Measurements from ENCODE around the gene FOLR1.
A peak's percentile ranks its signal among the peaks of the same experiment; 100 is the strongest.

Gene FOLR1

DNA sequence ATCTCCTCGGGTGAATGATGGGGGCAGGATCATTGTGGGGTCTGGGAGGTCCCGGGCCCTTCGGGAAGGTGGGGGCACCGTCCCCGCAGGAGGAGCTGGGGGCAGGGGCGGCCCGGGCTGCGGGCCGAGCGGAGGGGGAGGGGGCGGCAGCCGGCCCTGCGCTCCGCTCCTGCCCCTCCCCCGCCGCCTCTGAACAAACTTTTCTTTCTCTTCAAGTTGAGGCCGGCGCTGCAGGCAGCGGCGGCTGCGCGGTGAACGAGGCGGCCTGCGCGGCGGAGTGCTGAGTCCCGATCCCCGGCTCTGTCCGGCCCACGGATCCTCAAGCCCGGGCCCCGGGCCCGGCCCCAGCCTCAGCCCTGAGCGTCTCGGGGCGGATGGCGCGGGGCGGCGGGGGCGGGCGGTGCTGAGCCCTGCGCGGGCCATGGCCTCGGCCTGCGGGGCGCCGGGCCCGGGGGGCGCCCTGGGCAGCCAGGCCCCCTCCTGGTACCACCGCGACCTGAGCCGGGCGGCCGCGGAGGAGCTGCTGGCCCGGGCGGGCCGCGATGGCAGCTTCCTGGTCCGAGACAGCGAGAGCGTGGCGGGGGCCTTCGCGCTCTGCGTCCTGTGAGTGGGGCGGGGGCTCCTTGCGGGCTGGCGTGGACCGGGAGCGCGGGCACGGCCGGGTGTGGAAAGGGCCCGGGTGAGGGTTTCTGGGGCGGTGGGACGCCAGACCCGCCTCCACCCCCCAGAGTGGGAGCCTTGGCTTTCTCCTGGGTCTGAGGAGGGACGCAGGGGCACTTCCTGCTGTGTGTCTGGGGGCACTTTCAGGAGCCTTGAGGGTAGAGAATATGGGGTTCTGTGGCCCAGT is 32.8 kb downstream of the FOLR1 start, which contains the start of gene INPPL1:
Gene INPPL1 (plus strand): TSS at position 204 of the 847 bp plus-strand sequence. CDS start 218 bp downstream, at position 422.
- DNase-seq = peak in 1 of 2 donors; percentile 29

- peak in 1 of 2 donors; percentile 37 for DNase-seq
Observed at GRCh38 chr11:72225411-72225951, 33.5 kb downstream of the FOLR1 start.

GRCh38 chr11:72226701-72227100 is 34.8 kb downstream of the FOLR1 start:
- peak in 1 of 2 donors; percentile 5 for DNase-seq

DNA sequence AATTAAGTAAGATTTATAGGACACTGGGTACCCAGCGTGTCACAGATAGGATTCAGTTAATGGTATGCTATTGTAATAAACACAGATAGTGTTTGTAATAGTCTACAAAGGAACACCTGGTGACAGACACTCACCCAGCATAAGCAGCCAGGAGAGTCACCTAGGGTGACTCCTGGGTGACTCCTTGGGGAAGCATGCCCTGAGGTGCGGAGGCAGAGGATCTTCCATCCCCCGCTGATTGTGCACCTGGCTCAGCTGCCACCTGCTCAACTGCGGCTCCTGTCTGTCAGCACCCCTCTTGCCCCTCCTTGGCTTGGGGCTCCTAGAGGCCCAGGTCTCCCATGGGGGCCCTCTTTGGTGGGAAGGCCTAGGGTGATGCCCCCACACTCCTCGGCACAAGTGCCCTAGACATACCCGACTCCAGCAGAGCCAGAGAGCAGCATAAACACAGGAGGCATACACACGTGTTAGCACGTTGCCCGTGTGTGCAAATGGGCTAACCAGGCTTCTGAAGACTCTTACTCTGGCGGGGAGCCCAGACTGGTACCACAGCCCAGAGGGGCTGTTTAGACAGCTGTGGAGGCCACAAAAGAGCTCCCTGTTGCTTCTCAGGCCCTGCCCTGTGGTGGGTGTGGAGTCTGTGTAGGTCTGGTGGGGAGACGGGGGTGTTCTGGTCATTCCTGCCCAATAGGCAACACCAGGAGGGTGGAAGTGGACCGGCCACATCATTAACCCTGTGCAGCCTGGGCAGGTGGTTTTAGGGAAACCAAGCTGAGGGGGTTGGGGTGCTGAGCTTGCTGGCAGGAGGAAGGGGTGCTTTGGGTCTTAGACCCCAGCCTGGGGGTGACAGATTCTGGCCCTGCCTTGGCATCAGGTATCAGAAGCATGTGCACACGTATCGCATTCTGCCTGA is 35.6 kb downstream of the FOLR1 start:
- DNase-seq = peak in 1 of 2 donors; percentile 7

DNA sequence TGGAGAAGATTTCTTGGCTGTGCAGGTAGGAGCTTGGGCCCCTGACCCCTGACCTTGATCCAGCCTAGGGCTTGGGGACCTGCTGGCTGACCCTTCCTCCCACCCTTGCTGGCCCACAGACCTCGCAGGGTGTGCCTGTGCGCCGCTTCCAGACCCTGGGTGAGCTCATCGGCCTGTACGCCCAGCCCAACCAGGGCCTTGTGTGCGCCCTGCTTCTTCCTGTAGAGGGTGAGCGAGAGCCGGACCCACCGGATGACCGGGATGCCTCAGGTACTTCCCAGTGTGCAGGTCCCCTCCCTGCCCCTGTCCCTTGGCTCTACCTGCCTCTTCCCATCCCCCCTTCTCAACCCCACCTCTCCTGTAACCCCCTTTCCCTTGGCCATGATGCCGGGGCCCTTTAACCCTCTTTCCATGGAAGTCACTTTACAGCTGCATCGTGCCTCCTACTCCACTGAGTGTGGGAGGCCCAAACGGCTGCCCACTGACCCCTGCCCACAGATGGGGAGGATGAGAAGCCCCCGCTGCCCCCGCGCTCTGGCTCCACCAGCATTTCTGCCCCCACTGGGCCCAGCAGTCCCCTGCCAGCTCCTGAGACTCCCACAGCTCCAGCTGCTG is 36.4 kb downstream of the FOLR1 start:
- DNase-seq = peak in 1 of 2 donors; percentile 9

DNA sequence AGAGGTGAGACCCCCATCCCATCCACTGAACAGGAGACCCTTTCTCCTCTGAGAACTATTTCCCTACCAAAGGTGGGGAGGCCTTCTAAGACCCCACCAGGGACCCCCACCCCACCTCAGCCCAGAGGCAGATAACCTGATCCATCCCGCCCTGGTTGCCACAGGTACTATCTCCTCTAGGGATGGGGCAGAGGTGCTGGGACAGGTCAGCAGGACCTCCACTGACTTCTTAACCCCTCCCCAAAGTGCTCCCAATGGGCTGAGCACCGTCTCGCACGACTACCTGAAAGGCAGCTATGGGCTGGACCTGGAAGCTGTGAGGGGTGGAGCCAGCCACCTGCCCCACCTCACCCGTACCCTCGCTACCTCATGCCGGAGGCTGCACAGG is 36.9 kb downstream of the FOLR1 start:
- peak in 1 of 2 donors; percentile 9 for DNase-seq

- DNase-seq = peak in 1 of 2 donors; percentile 10
Observed at GRCh38 chr11:72229336-72229924, 37.5 kb downstream of the FOLR1 start.

GRCh38 chr11:72229925-72230763 is 38.2 kb downstream of the FOLR1 start:
- DNase-seq = peak in 1 of 2 donors; percentile 7

GRCh38 chr11:72230764-72231365 is 38.9 kb downstream of the FOLR1 start:
- DNase-seq = peak in 1 of 2 donors; percentile 8

DNA sequence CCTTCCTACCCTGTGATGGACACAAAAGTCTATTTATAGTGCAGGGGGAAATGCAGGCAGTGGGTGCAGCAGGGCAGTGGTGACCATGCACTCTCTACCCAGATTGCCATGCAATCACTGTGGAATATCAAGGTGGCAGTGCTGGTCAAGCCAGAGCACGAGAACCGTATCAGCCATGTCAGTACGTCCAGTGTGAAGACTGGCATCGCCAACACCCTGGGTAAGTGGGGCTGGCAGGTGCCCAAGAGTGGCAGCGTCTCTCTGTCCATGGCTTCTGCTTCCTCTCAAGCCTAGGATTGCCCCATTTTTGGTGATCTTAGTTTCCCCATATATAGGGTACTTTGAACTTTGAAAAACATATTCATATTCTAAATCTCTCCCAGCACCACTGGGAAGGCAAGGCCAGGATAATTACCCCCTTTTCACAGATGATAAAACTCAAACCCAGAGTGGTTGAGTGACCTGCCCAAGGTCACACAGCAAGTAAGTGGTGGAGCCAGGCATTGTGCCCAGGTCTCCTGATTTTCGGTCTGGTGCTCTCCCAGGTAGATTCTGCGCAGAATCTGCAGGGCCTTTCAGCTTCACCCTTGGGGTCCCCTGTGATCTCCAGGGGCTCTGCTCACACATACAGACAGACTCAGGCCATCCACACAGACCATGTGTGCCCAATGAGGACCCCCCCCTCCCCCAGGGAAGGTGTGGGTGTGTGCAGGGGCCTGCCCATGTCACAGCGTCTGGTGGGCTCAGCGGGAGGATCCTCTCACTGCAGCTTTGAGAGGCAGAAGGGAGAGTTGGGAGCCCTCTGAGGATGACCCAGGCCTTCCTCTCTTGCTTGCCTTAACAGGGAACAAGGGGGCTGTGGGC is 39.7 kb downstream of the FOLR1 start:
- DNase-seq = peak in 1 of 2 donors; percentile 8

DNA sequence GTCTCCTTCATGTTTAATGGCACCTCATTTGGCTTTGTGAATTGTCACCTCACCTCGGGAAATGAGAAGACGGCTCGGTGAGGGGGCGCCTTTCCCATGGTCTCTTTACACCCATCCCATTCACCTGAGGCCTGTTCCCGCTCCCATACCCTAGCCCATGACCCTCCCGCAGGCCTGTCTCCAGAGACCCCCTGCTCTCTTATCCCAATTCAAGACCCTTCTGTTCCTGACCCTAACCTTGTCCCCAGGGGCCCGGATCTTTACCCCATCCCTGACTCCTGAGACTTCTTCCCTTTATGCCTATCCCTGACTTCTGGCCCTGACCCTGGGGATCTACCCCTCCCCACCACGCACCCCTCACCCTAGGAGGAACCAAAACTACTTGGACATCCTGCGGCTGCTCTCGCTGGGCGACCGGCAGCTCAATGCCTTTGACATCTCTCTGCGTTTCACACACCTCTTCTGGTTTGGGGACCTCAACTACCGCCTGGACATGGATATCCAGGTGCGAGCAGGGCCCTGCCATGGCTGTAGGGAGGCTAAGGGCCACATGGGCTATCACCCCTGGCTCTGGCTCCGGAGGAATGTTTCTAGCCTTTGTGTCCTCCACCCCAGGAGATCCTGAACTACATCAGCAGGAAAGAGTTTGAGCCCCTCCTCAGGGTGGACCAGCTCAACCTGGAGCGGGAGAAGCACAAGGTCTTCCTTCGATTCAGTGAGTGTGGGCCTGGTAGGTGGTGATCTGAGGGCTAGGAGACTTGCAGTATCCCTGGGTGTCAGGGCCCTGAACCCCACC is 40.5 kb downstream of the FOLR1 start:
- peak in 1 of 2 donors; percentile 9 for DNase-seq

GRCh38 chr11:72233056-72233772 is 41.3 kb downstream of the FOLR1 start:
- DNase-seq = peak in 1 of 2 donors; percentile 9

GRCh38 chr11:72233773-72234513 is 42.0 kb downstream of the FOLR1 start:
- peak in 1 of 2 donors; percentile 5 for DNase-seq

GRCh38 chr11:72234514-72234830 is 42.5 kb downstream of the FOLR1 start:
- no peak for DNase-seq

DNA sequence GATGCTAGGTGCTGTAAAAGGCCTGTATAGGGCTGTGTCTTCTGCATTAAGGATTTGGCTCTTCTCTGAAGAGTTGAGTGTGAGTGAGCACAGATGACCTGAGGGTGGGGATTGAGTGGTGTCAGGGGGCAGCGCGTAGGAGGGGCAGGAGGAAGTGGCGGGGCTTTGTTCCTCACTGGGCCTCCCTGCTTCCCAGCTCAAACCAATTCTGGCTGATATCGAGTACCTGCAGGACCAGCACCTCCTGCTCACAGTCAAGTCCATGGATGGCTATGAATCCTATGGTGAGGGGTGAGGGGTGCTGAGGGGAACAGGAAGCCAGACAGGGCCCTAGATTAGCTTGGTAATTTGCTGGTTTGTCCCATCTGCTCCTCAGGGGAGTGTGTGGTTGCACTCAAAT is 43.0 kb downstream of the FOLR1 start:
- DNase-seq = peak in 1 of 2 donors; percentile 3

GRCh38 chr11:72235351-72236057 is 43.6 kb downstream of the FOLR1 start:
- DNase-seq = peak in 1 of 2 donors; percentile 6
